ENCODE data around the gene NAT16.
"Not testable (repeated sequence)": the region's sequence is repeated elsewhere in the genome, so short reads cannot be mapped to it uniquely, and the experiment has no call there.

Gene NAT16

GRCh38 chr7:101156866-101157589 is 23.1 kb downstream of the NAT16 start:
- DNase-seq: no peak

- no peak for DNase-seq
Measured at GRCh38 chr7:101156277-101156676, 23.8 kb downstream of the NAT16 start.

GRCh38 chr7:101155303-101155702 is 24.8 kb downstream of the NAT16 start:
- DNase-seq: no peak

GRCh38 chr7:101154693-101155102 is 25.4 kb downstream of the NAT16 start:
- DNase-seq: peak in 4 of 14 donors; percentile 13 to 49 (median 28)

- DNase-seq: peak; percentile 39 to 98 (median 86)
Measured at GRCh38 chr7:101153969-101154692, 26.0 kb downstream of the NAT16 start, which contains the start of gene AP1S1. Gene AP1S1 (plus strand): TSS chr7:101154476. CDS start chr7:101154515, 39 bp downstream.

- no peak for DNase-seq
Measured at GRCh38 chr7:101151908-101152651, 28.0 kb downstream of the NAT16 start.

- DNase-seq: no peak
Measured at GRCh38 chr7:101140746-101141382, 39.2 kb downstream of the NAT16 start.

- DNase-seq: no peak
Measured at GRCh38 chr7:101140339-101140699, 39.8 kb downstream of the NAT16 start.

- DNase-seq: peak in 8 of 14 donors; percentile 9 to 79 (median 32)
Measured at GRCh38 chr7:101138213-101138870, 41.8 kb downstream of the NAT16 start.

- DNase-seq: no peak
Measured at GRCh38 chr7:101137651-101138212, 42.4 kb downstream of the NAT16 start.

- DNase-seq: no peak
Measured at GRCh38 chr7:101134399-101134980, 45.6 kb downstream of the NAT16 start.

GRCh38 chr7:101133621-101134398 is 46.3 kb downstream of the NAT16 start:
- no peak for DNase-seq

GRCh38 chr7:101132626-101133600 is 47.2 kb downstream of the NAT16 start:
- DNase-seq: not testable (repeated sequence)

- DNase-seq: no peak
Measured at GRCh38 chr7:101129603-101130117, 50.4 kb downstream of the NAT16 start.

- no peak for DNase-seq
Measured at GRCh38 chr7:101128040-101128834, 51.9 kb downstream of the NAT16 start.

GRCh38 chr7:101127460-101128039 is 52.5 kb downstream of the NAT16 start:
- no peak for DNase-seq

- peak in 7 of 14 donors; percentile 14 to 53 (median 36) for DNase-seq
Measured at GRCh38 chr7:101126651-101127459, 53.2 kb downstream of the NAT16 start, which contains the start of gene SERPINE1. Gene SERPINE1 (plus strand): TSS chr7:101127104. CDS start chr7:101128394, 1,290 bp downstream.
